IMR-90 (cell line): ENCODE measurements around the gene ZCCHC14. TPM values are rescaled to one million over a fixed set of nuclear protein-coding genes. Genes with fewer than 3 reads are reported as not detected.
"Not testable (repeated sequence)": the region's sequence is repeated elsewhere in the genome, so short reads cannot be mapped to it uniquely, and the experiment has no call there.

Source experiments
- ATAC-seq: fragments of 200-7000 bp; cut with Tn5 transposase; 2 replicates; pipeline ENCODE4 v1.9.1; 2020; ENCODE audit warnings: low read depth, mild to moderate bottlenecking, moderate library complexity
- BruUV-seq: library from RNA; stranded (reverse); fragments of 400-500 nt; replicated peaks from 2 replicates; lab custom pipeline; 2021; lab: Mats Ljungman, UMichigan
- CTCF ChIA-PET: fragments of 300-600 bp; formaldehyde crosslinking; extraction: SDS; loops from one replicate; lab custom pipeline; 2021; ENCODE audit warnings: antibody characterized with exemption; lab: Yijun Ruan, JAX
- POLR2A ChIA-PET: fragments of 300-600 bp; sonication (Branson Sonifier 250); formaldehyde crosslinking; loops from one replicate; lab custom pipeline; 2022; ENCODE audit warnings: antibody characterized with exemption; ENCODE audit not compliant: unreplicated experiment; lab: Charles Lee
- DNase-seq: peaks from one replicate; pipeline ENCODE4 v3.0.0; 2013
- H2AFZ ChIP-seq: replicated peaks from 2 replicates; pipeline ENCODE3; 2013; ENCODE audit warnings: low read length, mild to moderate bottlenecking; ENCODE audit not compliant: poor library complexity
- H2AK5ac ChIP-seq: 2 replicates; pipeline ENCODE4 v1.6.1; 2013; ENCODE audit warnings: low read depth, low read length, inconsistent platforms
- H2AK9ac ChIP-seq: replicated peaks from 2 replicates; pipeline ENCODE3; 2013; ENCODE audit warnings: mild to moderate bottlenecking, low read depth, low read length, moderate library complexity; ENCODE audit not compliant: poor library complexity
- H2BK120ac ChIP-seq: 2 replicates; pipeline ENCODE4 v1.6.1; 2013; ENCODE audit warnings: low read depth, low read length, inconsistent platforms
- H2BK15ac ChIP-seq: 3 replicates; pipeline ENCODE4 v1.6.1; 2013; ENCODE audit warnings: low read depth, low read length, inconsistent platforms
- H2BK20ac ChIP-seq: 2 replicates; pipeline ENCODE4 v1.6.1; 2013; ENCODE audit warnings: low read depth, mild to moderate bottlenecking, inconsistent platforms, low read length, moderate library complexity
- H2BK5ac ChIP-seq: 2 replicates; pipeline ENCODE4 v1.6.1; 2013; ENCODE audit warnings: mild to moderate bottlenecking, low read depth, low read length, inconsistent platforms; ENCODE audit not compliant: poor library complexity, severe bottlenecking
- H3K14ac ChIP-seq: replicated peaks from 2 replicates; pipeline ENCODE4 v1.6.1; 2013; ENCODE audit warnings: low read depth, low read length, inconsistent platforms
- H3K18ac ChIP-seq: 2 replicates; pipeline ENCODE4 v1.6.1; 2013; ENCODE audit warnings: low read depth, low read length, control low read depth
- H3K23ac ChIP-seq: 2 replicates; pipeline ENCODE4 v1.6.1; 2013; ENCODE audit warnings: low read depth, low read length, inconsistent platforms
- H3K27ac ChIP-seq: 2 replicates; pipeline ENCODE4 v1.5.1; 2013; ENCODE audit warnings: mild to moderate bottlenecking, control low read depth, low read length; ENCODE audit not compliant: insufficient read depth
- H3K27me3 ChIP-seq: 2 replicates; pipeline ENCODE4 v1.6.1; 2013; ENCODE audit warnings: low read length; ENCODE audit not compliant: control insufficient read depth, insufficient read depth
- H3K36me3 ChIP-seq: 2 replicates; pipeline ENCODE4 v1.6.1; 2013; ENCODE audit warnings: low read length, mixed read lengths; ENCODE audit not compliant: control insufficient read depth, insufficient read depth
- H3K4ac ChIP-seq: 2 replicates; pipeline ENCODE4 v1.6.1; 2013; ENCODE audit warnings: low read depth, low read length, inconsistent platforms
- H3K4me1 ChIP-seq: 2 replicates; pipeline ENCODE4 v1.6.1; 2013; ENCODE audit warnings: low read length, mixed read lengths; ENCODE audit not compliant: control insufficient read depth, insufficient read depth
- H3K4me2 ChIP-seq: 2 replicates; pipeline ENCODE4 v1.6.1; 2013; ENCODE audit warnings: low read depth, mild to moderate bottlenecking, control low read depth, low read length, moderate library complexity
- H3K4me3 ChIP-seq: 2 replicates; pipeline ENCODE4 v1.5.1; 2013; ENCODE audit warnings: low read depth, mild to moderate bottlenecking, control low read depth, low read length, moderate library complexity; ENCODE audit not compliant: insufficient read depth
- H3K56ac ChIP-seq: 2 replicates; pipeline ENCODE4 v1.6.1; 2013; ENCODE audit warnings: low read length, inconsistent platforms; ENCODE audit not compliant: insufficient read depth; ENCODE audit errors: extremely low read depth
- H3K79me1 ChIP-seq, 2 experiments: 2 replicates each; pipeline ENCODE4 v1.6.1; 2013; ENCODE audit warnings: low read length in 2 of 2, inconsistent platforms in 1 of 2, low read depth in 1 of 2
- H3K9ac ChIP-seq: 2 replicates; pipeline ENCODE4 v1.6.1; 2013; ENCODE audit warnings: low read depth, low read length, control low read depth
- H3K9me1 ChIP-seq: 2 replicates; pipeline ENCODE4 v1.6.1; 2013; ENCODE audit warnings: low read length, inconsistent platforms; ENCODE audit not compliant: insufficient read depth
- H3K9me3 ChIP-seq: 2 replicates; pipeline ENCODE4 v1.6.1; 2013; ENCODE audit warnings: low read length; ENCODE audit not compliant: control insufficient read depth, insufficient read depth
- H4K20me1 ChIP-seq: 2 replicates; pipeline ENCODE4 v1.6.1; 2013; ENCODE audit warnings: low read length, inconsistent platforms; ENCODE audit not compliant: insufficient read depth
- H4K5ac ChIP-seq: 2 replicates; pipeline ENCODE4 v1.6.1; 2013; ENCODE audit warnings: mild to moderate bottlenecking, low read depth, low read length, control low read depth
- H4K8ac ChIP-seq, 2 experiments: 2 replicates each; pipeline ENCODE4 v1.6.1; 2013; ENCODE audit warnings: low read depth in 2 of 2, low read length in 2 of 2, control low read depth in 1 of 2, inconsistent platforms in 1 of 2
- H4K91ac ChIP-seq: 2 replicates; pipeline ENCODE4 v1.6.1; 2013; ENCODE audit warnings: low read depth, low read length, inconsistent platforms; ENCODE audit not compliant: insufficient read depth
- CEBPB ChIP-seq: IDR thresholded peaks from 2 replicates; pipeline ENCODE4 v1.6.1; 2012; ENCODE audit warnings: low read depth, low read length, improper control_type of control experiment
- CHD1 ChIP-seq: IDR thresholded peaks from 2 replicates; pipeline ENCODE4 v1.6.1; 2012; ENCODE audit warnings: low read depth, low read length, improper control_type of control experiment
- FOS ChIP-seq: fragments of 150-350 bp; IDR thresholded peaks from 2 replicates; pipeline ENCODE4 v1.6.1; 2016; ENCODE audit warnings: low read depth, low read length
- NFE2L2 ChIP-seq: fragments of 150-350 bp; IDR thresholded peaks from 2 replicates; pipeline ENCODE4 v1.6.1; 2016; ENCODE audit warnings: low read depth, mild to moderate bottlenecking, low read length
- RCOR1 ChIP-seq: IDR thresholded peaks from 2 replicates; pipeline ENCODE4 v1.6.1; 2012; ENCODE audit warnings: mild to moderate bottlenecking, low read length, improper control_type of control experiment; ENCODE audit not compliant: insufficient replicate concordance
- WGBS, 2 experiments: methylation state at CpG; one replicate each; pipeline versions ENCODE4 v1.1.5 to v1.1.7; 2013; ENCODE audit warnings: missing lambda C conversion rate in 2 of 2; ENCODE audit not compliant: insufficient read length in 1 of 2; ENCODE audit errors: extremely low coverage in 2 of 2; 5-methylcytosine and 5-hydroxymethylcytosine counted together
- dilution Hi-C: fragments of 300-500 bp; cut with HindIII; formaldehyde crosslinking; loops from one replicate; pipeline ENCODE4 v1.14.3; 2018; ENCODE audit warnings: low sequenced_read_pairs; ENCODE audit not compliant: unreplicated experiment
- in situ Hi-C: fragments of 300-500 bp; cut with MboI; formaldehyde crosslinking; loops from 3 replicates; pipeline ENCODE4 v1.14.3; 2019; ENCODE audit warnings: low sequenced_read_pairs, inconsistent platforms, mixed read lengths
- intact Hi-C: fragments of 100-400 bp; cut with micrococcal nuclease; formaldehyde crosslinking; loops from 2 replicates; pipeline ENCODE4 v1.10.0; 2022
- polyA plus RNA-seq, 3 experiments: library from polyadenylated mRNA; depleted of rRNA; stranded (reverse); fragments of >200 nt; gene quantifications; 2 replicates each; pipeline ENCODE4 v1.2.3, GENCODE V29; 2012; ENCODE audit warnings: low replicate concordance in 1 of 3
- total RNA-seq: library from RNA; depleted of rRNA; stranded (reverse); fragments of >200 nt; gene quantifications from 2 replicates; pipeline ENCODE4 v1.2.3, GENCODE V29; 2012

ZCCHC14 gene
- total and polyA plus RNA-seq, 2 of the 4 experiments (the other 2 are of a cell fraction): 2.5 to 5.3 TPM

GRCh38 chr16:87505834-87506233 is 13.0 kb upstream of the ZCCHC14 start (continued):
- TF ChIP-seq CHD1 (no peak), FOS (no peak), RCOR1 (no peak), NFE2L2 (no peak), CEBPB (no peak)

- dilution Hi-C loops, CTCF ChIA-PET, BruUV-seq: not testable (repeated sequence)
These were observed 10.6 kb upstream of the ZCCHC14 start for GRCh38 chr16:87503232-87503937.

More at GRCh38 chr16:87503232-87503937, 10.6 kb upstream of the ZCCHC14 start:
- H4K91ac ChIP-seq, H3K9me3 ChIP-seq, H3K4ac ChIP-seq, H3K23ac ChIP-seq, intact Hi-C loops, H2BK5ac ChIP-seq, H2AFZ ChIP-seq, H3K4me1 ChIP-seq, H2AK9ac ChIP-seq, H2BK15ac ChIP-seq, H3K4me2 ChIP-seq, H2AK5ac ChIP-seq, ATAC-seq, H4K5ac ChIP-seq, H3K18ac ChIP-seq, H4K8ac ChIP-seq, in situ Hi-C loops, H2BK120ac ChIP-seq, H3K27ac ChIP-seq, DNase-seq, H2BK20ac ChIP-seq, H3K79me1 ChIP-seq, POLR2A ChIA-PET, H3K36me3 ChIP-seq, H3K14ac ChIP-seq, H4K20me1 ChIP-seq, H3K4me3 ChIP-seq, H3K56ac ChIP-seq, H3K9ac ChIP-seq: not testable (repeated sequence)
- WGBS, 2 experiments: 78% methylated on average over 10 of the region's 18 CpGs; no CpG with 5 or more reads in 1 of the 2 experiments
- peaks cover 23% of the 10 kb centered on the region for H3K27me3 ChIP-seq
- H3K9me1 ChIP-seq: peaks cover 12% of the 10 kb centered on the region; the same call in 1 of the 2 replicates
